Activated CD4-positive, alpha-beta T cell treated with anti-CD3 and anti-CD28 coated beads, Interleukin-2, amount 50 U/mL, for 4 hours (primary cell): Measurements from ENCODE around the gene EBF3.

ENCODE experiments used
- DNase-seq, 2 experiments: peaks; one replicate each; pipeline ENCODE4 v3.0.0-alpha.2; 2020

Gene EBF3, protein sequence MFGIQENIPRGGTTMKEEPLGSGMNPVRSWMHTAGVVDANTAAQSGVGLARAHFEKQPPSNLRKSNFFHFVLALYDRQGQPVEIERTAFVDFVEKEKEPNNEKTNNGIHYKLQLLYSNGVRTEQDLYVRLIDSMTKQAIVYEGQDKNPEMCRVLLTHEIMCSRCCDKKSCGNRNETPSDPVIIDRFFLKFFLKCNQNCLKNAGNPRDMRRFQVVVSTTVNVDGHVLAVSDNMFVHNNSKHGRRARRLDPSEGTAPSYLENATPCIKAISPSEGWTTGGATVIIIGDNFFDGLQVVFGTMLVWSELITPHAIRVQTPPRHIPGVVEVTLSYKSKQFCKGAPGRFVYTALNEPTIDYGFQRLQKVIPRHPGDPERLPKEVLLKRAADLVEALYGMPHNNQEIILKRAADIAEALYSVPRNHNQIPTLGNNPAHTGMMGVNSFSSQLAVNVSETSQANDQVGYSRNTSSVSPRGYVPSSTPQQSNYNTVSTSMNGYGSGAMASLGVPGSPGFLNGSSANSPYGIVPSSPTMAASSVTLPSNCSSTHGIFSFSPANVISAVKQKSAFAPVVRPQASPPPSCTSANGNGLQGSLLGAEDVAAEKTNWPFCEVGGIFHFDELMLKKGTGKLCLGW

DNA sequence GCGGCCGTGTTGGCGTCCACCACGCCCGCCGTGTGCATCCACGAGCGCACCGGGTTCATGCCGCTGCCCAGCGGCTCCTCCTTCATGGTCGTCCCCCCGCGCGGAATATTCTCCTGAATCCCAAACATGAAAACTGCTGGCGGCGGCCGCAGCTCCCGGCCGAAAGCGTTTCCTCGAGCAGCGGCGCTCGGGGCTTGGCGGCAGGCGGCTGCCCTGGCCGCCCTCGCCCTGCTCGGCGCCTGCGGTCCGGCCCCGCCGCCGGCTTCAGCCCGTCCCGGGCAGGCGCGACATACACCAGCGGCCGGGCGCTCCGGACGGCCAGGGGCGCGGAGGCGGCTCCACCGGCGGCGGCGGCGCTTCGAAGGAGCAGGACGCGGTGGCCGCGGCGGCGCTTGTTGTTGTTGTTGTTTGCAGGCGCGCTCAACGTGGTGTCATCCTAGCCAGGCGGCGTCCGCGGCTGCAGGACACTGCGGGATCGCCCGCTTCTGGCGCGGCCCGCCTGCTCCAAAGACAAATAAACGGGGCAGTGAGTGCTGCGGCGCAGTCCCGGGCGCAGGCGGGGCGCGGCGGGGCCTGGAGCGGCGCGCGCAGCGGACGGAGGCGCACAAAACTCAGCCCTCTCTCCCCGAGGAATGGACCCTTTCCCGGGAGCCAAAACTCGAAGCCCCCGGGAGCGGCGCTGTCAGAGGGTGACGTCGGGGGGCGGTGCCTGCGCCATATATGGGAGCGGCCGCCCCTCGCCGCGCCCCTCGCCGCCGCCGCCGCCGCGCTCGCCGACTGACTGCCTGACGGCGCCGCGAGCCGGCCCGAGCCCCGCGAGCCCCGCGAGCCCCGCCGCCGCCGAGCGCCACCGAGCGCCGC, at the start of gene EBF3:
TSS of gene EBF3 (minus strand) at position 634 of the 861 bp plus-strand sequence. CDS start at position 128, 506 bp downstream.
- DNase-seq: no peak

DNA sequence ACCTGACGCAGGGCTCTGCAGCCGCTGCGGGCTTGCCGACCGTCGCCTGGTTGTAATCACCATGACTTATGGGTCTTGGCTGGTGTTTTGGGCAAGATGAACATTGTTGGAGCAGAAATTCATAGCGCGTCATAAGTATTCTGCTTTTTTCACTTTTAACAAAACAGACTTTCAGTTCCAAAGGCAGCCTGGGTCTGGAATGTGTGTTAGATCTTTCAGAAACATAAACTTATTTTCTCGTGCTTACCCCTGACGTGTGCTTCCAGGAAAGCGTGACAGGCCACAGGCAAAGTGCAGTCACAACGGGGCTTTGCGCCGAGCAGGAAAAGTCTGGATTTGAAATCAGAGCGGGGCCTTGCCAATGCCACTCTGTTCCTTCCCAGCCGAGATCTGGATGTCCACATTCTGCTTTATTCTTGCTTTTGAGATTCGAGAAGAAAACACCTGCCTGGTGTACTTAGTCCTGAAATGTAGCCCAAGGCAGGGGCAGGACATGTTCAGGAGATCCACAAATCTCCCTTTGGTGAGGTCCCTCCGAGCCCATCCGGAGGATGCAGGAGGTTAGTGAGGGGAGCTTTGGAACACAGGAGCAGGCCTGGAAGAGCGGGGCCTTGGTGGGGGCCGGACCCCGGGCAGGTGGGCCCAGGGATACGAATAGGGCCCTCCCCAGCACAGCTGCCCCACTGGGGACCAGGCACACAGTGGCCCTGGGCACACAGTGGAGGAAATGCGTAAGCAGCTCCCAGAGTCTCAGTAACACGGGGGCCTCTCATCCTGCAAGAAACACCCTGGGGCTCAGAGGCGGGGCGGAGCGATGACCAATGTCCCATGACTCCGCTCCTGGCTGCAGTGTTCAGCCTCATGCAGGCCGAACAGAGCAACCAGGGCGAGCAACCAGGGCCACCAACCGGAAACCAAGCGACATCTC, 49.5 kb upstream of the EBF3 start:
- no peak for DNase-seq

DNA sequence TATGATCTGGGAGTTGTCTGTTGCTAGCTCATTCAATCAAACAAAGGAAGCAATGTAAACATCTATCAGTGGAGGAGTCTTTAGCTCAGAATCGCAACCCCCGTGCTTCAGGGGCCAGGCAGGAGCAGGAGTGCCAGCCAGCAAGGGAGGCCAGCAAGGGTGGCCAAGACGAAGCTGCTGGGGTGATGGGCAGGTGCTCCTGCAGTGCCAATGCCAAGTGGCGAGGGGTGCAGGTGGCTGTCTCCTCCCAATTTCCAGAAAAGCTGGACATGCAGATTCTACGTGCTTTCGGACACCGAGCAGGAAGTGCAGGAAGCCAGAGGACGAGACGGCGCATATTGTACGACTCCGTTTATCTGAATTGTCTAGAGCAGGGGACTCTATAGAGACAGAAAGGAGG, 48.1 kb upstream of the EBF3 start:
- no peak for DNase-seq

DNA sequence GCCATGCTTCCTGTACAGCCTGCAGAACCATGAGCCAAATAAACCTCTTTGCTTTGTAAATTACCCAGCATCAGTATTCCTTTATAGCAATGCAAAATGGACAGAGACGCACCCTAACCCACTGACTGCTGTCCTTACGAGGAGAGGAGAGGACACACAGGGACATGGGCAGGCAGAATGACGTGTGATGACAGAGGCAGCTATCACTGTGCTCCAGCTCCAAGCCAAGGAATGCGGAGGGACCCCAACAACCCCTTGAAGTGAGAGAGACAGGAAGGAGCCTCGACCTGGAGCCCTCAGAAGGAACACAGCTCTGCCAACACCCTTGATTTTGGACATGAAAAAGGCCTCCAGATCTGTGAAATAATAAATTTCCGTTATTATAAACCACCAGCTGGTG, 46.6 kb upstream of the EBF3 start:
- no peak for DNase-seq

DNA sequence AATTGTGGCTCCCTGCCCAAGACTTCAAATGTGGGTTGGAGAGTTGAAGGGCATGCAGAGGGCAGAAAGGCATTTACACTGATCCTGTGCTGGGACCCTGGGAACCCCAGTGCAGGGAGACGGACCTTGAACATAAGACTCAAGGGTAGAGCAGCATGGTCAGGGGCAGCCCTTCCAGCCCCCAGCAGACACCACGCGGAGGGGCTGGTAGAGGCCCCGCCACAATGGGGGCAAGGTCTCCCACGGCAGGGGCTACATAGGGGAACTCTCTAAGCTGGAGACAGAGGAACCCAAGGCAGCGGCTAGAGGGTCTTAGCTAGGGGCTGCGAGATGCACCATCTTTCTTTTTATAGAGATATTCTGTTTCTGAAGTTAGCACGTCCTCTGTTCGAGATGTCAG, 45.2 kb upstream of the EBF3 start:
- no peak for DNase-seq

DNA sequence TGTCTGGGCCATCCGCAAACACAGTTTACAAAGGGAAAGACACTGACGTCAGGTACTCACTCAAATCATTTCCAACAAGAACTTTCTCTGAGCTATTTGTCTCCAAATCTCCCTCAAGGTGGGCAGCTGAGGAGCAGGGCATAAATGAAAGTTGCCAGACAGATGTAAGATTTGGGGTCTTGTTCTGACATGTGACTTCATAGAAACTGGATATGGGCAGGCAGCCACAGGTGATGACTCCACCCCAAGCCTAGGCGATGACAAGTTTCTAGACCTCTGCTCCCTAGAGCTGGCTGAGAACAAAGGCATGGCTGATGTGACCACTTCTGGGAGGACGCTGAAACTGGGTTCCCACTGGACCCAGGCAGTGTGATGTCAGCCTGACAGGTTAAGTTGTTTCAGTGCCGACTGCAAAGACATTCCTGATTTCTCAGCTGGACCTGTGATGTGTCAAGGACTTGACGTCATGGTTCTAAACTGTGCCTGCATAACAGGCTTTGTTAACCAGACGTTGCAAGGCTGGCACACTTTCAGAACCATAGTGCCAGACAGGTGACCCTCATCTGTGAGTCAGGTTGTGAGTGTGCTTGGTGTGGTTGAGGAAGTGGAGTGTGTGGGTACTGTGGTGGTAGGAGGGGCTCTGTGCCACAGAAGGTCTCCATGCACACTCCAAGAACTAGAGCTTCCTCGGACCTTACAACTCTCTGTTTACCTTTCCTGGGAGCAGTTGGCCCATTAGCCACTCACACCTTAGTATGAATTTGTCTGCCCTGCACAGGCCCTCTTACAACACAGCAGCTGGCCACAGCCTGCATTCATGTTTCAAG, 39.9 kb upstream of the EBF3 start:
- no peak for DNase-seq

DNA sequence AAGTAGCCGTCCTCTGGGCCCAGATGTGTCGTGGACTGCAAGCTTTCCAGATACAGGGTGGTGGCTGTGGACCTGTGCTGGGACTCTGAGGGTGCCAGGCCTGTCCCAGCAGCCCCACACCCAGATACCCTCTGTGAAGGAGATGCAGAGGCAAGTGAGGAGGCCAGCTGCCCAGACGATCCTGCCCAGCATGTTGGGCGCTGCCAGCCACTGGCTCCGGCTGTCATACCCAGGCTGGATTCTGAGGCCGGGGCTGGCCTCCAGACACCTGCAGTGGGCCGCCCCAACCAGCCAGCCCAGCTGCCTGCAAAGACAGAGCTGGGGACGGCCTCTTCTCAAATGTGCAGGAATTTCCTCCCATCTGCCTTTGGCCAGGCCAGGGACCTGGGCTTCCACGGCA, 39.1 kb upstream of the EBF3 start:
- DNase-seq: no peak

DNA sequence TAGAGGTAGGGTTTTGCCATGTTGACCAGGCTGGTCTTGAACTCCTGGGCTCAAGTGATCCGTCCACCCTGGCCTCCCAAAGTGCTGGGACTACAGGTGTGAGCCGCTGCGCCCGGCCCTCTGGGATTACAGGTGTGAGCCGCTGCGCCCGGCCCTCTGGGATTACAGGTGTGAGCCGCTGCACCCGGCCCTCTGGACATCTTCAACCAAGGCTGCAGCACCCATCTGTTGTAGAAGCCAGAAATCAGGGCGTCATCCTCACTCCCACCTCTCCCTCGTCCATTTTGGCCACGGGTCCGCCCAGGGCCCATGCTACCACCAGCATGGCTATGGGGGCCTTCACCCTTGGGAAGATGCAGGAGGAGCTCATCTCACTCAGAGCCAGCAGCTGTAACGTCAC, 38.5 kb upstream of the EBF3 start:
- no peak for DNase-seq

DNA sequence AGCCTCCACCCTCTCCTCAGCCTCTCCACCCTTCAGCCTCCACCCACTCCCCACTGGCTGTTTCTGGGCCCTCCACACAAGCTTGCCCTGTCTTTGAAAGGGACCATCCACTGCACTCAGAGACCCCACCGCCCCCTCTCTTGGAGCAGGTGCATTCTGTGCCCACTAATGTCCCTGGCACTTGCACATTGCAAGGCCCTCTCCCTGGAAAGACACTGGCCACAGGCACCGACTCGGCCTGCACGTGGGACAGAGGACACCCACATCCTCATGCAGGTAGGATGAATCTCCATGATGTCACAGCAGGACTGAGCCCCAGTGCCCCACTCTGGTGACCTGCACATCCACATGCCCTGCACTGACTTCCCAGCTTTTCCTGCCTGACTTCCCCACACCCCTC, 36.8 kb upstream of the EBF3 start:
- no peak for DNase-seq

DNA sequence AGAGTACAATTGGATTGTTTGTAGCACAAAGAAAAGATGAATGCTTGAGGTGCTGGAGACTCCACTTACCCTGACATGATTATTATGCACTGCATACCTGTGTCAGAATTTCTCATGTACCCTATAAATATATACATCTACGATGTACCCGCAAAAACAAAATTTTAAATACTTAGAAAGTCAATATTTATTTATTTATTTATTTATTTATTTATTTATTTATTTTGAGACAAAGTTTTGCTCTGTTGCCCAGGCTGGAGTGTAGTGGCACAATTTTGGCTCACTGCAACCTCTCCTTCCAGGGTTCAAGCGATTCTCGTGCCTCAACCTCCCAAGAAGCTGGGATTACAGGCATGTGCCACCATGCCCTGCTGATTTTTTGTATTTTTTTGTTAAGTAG, 35.1 kb upstream of the EBF3 start:
- DNase-seq: no peak

DNA sequence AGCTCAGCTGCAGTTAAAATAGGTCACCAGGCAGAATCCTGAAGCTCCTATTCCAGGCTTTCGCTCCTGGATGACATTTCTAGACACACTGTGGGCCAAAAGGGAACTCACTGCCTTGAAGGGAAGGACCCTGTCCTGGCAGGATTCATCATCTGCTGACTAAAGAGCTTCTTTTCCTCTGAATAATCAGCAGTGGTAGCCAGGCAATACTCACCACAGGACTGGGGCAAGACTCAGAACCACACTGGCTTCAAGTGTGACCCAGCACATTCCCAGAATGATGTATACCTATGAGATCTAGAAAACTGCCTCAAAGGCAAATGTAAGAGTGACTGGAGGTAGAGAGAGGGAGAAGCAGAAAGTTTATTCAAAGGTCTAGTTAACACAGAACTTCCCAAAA, 29.5 kb upstream of the EBF3 start:
- DNase-seq: no peak

DNA sequence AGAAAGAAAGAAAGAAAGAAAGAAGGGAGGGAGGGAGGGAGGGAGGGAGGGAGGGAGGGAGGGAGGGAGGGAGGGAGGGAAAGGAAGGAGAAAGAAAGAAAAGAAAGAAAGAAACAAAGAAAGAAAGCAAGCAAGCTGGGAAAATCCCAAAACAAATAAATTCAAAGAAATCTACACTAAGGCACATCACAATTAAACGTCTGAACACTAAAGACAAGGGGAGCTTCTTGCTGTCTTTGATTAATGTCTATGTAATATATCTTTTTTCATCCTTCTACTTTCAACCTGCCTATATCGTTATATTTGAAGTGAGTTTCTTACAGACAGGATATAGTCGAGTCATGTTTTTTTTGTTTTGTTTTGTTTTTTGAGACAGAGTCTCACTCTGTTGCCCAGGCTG, 28.3 kb upstream of the EBF3 start:
- DNase-seq: no peak

DNA sequence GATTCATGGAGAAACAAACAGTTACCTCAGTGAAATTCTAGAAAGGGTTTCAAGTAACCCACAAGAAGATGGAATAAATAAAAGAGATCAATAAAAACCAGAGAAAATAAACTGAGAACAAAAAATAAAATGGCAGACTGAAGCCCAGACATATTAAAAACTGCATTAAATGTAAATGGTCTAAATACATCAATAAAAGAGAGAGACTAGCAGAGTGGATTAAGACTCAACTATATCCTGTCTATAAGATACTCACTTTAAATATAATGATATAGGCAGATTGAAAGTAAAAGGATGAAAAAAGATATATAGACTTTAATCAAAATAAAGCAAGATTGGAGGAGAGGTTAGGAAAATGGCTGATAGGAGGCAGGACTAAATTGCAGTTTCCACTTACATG, 18.8 kb upstream of the EBF3 start:
- DNase-seq: no peak

DNA sequence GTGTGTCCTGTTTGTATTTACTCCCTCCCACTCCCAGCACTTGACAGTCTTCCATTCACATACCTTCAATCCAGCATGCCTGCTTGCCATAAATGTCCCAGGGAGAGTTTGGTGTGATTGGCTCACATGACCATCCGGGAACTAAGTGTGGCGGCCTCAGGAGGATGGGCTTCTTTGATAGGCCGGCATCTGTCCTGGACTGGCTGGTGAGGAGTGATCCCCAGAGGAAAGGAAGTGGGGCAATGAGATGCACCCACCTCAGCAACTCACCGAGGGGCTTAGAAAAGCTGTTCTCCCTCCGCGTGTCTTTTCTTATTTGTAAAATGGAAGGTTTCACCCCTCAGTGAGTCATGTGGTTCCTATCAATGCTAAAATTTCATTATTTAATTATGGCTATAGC, 14.9 kb upstream of the EBF3 start:
- no peak for DNase-seq

DNA sequence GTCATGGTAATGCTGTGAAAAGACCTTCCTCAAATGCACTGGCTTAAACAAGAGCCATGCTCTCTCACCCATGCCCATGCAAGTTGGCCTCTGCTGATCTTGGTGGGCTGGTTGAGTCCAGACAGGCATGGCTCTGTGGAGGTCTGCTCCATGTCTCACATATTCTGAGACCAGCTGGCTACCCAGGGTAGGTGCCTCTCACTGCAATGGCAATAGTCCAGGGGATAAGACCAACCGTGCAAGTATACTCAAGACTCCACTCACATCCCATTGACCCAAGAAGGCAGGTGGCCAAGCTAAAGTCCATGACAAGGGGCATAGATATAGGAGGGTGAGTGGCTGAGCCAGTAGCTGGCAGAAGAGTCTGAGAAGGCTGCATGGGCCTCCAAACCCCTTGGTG, 14.2 kb upstream of the EBF3 start:
- no peak for DNase-seq

DNA sequence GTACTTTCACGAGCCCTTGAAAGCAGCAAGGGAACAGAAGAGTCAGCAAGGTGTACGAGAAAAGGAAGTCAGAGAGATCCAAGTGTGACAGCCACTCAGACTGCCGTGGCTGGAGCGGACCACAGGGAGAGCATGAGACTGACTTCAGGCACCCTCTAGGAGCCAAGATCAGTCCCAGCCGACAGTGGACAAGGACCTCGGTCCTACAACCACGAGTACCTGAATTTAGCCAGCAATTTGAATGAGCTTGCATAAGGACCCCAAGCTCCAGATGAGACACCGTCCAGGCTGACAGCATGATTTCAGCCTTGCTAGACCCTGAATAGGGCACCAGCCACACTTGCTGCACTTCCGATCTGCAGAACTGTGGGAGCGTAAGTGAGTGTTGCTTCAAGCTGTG, 13.7 kb upstream of the EBF3 start:
- no peak for DNase-seq

DNA sequence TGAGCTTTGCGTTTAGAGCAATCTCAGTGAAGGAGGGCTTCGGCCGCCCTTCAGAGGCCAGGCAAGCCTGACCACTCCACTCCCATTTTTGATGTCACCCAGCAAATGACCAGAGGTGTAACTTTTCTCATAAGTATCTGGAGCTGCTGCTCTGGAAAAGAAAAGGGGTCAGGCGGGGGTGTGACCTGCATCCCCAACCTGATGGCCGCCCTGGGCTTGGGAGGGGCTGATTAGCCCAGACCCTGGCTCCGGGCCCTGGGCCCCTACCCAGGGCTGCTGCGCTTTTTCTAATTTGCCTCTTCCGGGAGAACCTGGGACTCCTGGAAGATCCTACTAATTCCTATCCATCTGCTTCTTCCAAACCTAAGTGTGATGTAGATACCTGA, 9.6 kb upstream of the EBF3 start:
- DNase-seq: no peak

DNA sequence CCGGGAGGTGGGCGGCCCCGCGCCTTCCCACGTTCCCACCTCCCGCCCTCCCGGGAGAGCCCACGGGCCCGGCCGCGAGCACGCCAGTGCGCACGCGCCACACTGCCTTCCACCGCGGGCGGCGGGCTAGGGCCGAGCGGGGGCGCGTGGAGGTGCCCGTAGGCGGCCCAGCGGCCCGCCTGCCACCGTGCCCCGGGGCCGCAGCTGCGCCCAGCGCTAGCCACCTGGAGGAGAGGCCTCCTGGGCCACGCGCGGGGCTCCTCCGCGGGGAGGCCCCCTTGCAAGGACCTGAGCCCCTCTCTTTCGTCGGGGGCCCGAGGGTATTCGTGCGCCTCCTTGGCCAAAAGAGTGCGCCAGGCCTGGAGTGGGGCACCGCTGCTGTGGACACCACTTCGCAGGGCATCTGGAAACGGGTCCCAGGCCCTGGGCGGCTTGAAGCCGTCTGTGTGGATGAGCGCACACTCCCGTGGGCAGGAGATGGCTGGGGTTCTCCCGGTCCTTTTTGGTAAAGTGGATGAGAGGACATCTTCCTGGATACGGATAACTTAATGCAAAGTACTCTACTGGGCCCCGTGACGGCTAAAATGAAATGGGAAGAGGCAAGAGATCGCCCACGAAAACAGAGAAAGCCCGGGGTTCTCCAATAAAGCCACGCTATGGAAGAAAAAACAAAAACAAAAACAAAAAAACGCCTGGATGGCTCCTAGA, 9.0 kb upstream of the EBF3 start:
- no peak for DNase-seq

DNA sequence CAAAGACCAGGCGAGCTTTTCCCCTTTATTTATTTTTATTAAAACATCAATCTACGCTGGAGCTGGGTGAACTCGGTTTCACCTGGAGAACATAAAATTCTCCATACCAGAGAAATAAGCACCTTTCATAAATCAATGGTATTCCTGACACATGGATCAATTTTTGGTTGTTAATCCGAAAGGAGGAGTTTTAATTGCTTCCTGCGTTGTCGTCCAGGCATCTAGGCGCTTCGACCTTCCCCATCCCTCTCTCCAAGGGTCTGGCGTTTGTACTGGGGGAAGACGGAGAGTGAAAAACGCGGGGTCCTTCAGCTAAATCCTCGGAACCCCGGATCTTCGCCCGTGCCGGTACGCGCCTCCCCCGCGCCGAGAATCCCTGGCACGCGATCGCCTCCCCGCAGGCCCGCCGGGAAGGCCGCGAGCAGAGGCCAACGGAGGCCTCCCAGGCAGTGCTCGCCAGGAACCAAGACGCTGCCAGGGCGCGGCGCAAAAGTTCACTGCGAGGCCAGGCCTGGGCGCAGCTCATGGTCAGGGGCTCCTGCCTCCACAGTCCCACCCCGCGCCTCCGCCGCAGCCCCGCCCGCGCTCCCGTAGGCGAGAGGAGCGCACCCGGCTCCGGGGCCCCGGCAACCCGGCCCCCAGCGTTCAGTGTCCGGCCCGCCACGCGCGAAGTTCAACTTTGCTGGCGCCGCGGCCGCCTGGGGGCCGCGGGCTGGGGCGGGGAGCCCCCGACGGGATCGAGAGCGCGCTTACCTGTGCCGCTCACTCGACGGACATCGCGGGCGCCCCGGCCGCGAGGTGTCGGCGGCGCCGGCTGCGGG, 8.3 kb upstream of the EBF3 start:
- no peak for DNase-seq
